HG03064 (cell line): ENCODE results near the gene ZNF629.
A peak's percentile ranks its signal among the peaks of the same experiment; 100 is the strongest.

Experiments used
- ATAC-seq: cut with Tn5 transposase; IDR thresholded peaks from one replicate; pipeline ENCODE4 v1.9.1; 2021; ENCODE audit warnings: low read depth; ENCODE audit not compliant: unreplicated experiment

The ZNF629 gene

GRCh38 chr16:30767767-30768465, 19.1 kb downstream of the ZNF629 start:
- no peak for ATAC-seq

- no peak for ATAC-seq
Observed at GRCh38 chr16:30766933-30767284, 20.1 kb downstream of the ZNF629 start.

DNA sequence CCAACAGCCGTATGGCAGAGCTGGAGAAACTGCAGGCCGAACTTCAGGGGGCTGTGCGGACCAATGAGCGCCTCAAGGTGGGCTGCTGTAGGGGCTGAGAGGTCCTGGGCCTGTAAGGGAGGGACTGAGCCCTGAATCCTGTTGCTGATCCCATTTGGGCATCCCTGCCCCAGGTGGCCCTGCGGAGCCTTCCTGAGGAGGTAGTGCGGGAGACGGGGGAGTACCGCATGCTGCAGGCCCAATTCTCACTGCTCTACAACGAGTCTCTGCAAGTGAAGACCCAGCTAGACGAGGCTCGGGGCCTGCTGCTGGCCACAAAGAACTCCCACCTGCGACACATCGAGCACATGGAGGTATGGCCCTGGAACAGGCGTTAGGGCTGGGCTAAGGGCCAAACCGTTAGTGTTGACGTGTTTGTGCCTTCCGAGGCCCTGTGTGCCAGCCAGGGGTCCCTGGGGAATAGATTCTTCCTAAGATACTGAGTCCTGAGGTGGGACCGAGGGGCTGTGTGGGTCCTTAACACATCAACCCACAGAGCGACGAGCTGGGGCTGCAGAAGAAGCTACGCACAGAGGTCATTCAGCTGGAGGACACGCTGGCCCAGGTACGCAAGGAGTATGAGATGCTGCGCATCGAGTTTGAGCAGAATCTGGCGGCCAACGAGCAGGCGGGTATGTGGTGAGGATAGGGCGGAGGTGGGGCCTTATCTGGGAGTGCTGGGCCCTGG, 20.6 kb downstream of the ZNF629 start:
- ATAC-seq = no peak

DNA sequence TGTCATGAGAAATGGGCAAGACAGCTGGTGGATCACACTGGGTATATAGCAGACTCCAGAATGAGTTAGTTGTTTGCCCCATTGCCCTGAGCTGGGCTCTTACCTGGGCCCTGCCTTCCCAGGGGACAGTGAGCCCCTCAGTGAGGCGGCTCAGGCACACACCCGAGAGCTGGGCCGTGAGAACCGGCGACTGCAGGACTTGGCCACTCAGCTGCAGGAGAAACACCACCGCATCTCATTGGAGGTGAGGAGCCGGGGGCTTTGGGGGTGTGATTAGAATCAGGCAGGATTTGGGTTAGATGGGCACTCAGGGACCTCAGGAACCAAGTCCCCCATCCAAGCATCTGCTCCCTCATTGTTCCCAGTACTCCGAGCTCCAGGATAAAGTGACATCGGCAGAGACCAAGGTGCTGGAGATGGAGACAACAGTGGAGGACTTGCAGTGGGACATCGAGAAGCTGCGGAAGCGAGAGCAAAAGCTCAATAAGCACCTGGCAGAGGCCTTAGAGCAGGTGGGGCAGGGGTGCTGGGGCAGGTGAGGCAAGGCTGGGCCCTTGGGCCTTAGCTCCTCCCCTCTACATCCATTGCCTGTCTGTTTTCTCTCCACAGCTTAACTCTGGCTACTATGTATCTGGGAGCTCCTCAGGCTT, 22.1 kb downstream of the ZNF629 start:
- ATAC-seq = no peak

DNA sequence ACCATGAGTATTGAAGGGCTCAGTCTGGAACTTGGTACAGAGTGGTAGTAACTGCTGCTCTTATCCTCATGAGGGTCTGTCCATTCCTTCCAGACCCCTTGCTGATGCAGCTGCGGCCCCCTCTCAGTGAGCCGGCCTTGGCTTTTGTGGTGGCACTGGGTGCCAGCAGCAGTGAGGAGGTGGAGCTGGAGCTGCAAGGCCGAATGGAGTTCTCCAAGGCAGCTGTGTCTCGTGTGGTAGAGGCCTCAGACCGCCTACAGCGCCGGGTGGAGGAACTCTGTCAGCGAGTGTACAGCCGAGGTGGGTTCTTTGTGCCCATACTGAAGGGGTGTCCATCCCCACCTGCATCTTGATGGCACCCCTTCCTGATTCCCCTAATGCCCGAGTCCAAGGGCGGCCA, 22.9 kb downstream of the ZNF629 start:
- no peak for ATAC-seq

GRCh38 chr16:30762991-30763725, 23.8 kb downstream of the ZNF629 start:
- no peak for ATAC-seq

DNA sequence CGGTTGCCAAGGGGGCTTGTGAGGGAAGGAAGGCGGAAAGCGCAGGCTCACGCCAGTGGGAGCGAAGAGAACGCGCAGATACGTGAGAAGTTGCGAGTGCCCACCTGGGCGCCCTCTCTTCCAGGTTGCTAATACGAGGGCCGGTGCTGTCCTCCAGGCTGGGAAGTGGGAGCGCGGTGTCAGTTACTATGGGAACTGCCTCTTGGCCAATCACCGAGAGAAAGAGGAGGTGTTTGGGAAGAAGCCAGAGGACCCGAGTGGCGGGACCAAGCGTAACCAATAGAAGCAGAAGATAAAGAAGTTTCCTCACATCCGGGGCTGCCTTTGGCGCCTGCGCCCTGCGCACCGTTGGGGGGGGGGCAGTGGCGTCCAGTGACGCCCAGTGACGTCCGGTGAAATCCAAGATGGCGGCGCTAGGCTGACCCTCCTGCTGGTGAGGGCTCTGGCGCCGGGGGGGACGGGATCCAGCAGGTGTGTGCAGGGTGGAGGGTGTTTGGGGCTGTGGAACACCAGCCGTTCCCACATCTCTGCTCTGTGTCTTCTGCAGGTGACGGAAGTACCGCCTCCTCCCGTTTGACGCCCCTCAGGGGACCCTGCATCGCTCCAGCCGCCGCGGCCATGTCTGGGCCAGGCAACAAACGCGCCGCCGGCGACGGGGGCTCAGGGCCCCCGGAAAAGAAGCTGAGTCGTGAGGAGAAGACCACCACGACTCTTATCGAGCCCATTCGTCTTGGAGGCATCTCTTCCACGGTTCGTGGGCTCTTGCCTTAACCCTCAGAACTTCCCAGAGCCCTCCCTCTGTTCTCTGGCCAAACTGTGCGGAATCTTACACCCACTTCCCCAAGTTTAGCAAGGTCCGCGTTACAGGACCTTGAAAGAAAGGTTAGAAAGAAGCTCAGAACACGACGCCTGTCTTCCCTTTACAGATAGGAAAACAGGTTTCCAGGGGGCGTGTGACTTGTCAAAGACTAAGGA, 24.8 kb downstream of the ZNF629 start, which contains the start of the genes CFAP119 and RNF40:
TSS of gene CFAP119 (minus strand) at position 135 of the 975 bp plus-strand sequence. CDS start 314 bp downstream, outside the sequence.
TSS of gene RNF40 (plus strand) at position 395 of the 975 bp plus-strand sequence. CDS start at position 619, 224 bp downstream.
- peak; percentile 84 for ATAC-seq

DNA sequence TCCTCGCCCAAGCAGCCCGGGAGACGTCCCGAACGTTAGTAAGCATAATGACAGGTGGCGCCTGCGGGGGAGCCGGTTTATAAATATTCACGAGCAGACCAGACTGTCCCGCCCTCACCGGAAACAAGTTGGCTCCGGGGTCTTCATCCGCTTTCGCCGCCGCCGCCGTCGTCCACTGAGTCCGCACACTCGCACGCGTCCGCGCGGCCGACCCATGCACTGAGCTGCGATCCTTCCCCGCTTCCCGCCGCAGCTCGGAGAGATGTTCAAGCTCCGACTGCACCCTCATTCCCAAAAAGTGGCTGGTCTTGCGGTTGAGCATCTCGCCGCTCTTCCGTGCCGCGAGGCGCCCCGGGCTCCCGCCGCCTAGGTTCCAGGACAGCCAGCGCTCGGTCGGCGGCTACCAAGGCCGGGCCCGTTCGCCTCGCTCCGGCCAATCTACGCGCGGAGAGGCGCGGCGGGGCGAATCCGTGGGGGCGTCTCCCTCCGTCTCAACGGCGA, 25.5 kb downstream of the ZNF629 start:
- ATAC-seq = peak; percentile 25

DNA sequence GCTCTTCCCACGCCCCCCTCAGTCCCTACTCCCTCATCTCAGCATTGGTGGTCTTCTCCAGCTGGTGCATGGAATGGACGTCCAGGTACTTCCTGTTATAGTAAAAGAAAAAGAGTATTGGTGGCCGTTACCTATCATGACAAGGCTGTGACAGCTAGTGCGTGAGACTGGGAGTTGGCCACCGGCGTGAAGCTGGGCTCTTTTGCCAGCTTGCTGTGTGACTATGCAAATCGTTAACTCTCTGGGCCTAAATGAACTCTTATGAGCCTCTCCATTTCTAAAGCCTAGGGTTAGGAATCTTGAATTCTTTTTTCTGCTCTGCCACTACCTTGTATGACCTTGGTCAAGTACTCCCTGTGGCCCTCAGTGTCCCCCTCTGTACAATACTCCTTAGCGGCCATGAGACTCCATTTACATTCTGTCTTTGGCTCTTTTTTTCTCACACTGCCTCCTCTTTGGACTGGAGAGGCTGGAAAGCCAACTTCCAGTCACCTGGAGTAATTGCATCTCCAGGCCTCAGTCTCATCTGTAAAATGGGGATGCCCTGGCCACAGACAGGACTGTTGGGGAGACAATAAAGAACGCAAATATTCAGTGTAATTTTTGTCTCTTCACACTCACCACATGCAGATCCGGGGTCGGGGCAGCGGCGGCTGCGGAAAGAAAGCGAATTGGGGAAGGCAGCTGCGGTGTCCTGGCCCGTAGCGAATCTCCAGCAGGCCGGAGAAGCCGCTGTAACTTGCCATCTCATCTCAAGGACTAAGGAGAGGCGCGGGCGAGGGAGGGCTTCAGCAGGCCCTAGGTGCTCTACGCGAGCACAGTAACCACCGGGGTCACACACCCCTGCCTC, 26.2 kb downstream of the ZNF629 start:
- ATAC-seq = no peak

GRCh38 chr16:30760001-30760559, 26.9 kb downstream of the ZNF629 start:
- no peak for ATAC-seq

DNA sequence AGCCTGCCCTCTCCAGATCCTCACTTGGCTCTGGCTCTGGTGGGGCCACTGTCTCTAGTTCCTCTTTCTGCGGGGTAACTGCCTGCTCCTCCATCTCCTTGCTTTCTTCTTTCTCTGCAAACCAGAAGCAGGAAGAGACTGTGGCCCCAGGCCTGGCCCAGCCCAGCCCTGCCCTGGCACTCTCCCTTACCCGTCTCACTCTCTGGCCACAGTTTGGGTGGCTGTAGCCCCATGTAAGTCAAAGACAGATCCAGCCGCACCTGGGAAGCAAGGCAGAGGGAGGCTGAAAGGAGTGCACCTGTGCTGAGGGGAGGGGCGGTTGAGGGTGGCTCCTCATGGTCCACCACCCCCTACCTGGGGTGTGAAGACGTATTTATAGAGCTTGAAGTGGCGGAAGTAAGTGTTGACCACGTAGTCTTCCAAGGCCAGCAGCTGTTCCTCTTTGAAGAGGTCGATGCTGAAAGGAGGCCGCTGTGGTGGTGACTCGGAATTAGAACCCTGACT, 28.0 kb downstream of the ZNF629 start:
- ATAC-seq = no peak

DNA sequence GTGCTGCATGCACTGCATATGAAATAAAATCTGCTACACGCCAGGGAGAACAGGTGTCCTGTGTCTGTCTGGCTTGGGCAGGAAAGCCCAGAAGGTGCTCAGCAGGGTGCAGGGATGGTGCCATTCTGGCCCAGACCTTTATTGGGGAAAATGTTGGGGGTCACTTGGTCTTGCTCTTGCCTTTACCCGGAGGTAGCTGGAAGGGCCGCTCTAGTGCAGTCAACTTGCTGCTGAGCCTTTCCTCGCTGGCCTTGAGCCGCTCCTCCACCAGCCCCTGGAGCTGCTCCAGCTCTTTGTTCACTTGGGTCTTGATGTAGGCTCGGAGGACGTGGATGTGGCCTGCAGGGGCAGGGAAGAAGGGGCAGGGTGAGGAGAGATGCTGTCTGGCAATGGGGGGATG, 29.7 kb downstream of the ZNF629 start:
- ATAC-seq = no peak

DNA sequence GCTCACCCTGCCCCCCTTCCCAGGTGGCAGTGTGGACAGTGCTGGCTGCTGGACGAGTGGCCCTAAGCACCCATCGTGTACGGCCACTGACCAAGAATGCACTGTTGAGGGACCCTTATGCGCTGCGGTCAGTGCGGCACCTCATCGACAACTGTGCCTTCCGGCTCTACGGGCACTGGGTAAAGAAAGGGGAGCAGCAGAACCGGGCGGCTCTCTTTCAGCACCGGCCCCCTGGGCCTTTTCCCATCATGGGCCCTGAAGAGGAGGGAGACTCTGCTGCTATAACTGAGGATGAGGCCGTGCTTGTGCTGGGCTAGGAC, 30.3 kb downstream of the ZNF629 start:
- ATAC-seq = no peak

DNA sequence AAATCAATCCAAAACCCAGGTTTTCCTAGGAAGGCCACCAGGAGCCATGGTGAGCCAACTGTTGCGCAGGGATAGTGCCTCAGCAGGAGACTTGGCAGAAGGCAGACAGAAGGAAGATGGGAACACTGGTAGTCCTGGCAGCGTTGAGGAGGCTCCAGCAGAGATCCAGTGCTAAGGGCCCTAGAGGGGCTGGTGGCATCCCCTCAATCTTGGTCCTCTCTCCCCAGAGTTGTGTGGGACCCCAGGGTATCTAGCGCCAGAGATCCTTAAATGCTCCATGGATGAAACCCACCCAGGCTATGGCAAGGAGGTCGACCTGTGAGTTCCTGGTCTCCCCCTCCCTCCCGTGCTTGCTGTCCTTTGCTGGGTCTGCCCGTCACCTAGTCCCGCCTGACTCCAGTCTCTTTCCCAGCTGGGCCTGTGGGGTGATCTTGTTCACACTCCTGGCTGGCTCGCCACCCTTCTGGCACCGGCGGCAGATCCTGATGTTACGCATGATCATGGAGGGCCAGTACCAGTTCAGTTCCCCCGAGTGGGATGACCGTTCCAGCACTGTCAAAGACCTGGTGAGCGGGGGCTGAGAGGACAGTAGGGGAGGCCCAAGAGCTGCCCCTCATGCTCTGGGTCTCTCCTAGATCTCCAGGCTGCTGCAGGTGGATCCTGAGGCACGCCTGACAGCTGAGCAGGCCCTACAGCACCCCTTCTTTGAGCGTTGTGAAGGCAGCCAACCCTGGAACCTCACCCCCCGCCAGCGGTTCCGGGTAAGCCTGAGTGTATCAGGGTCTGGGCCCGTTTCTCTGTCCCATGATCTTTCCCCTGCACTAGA, 30.8 kb downstream of the ZNF629 start:
- ATAC-seq = no peak

DNA sequence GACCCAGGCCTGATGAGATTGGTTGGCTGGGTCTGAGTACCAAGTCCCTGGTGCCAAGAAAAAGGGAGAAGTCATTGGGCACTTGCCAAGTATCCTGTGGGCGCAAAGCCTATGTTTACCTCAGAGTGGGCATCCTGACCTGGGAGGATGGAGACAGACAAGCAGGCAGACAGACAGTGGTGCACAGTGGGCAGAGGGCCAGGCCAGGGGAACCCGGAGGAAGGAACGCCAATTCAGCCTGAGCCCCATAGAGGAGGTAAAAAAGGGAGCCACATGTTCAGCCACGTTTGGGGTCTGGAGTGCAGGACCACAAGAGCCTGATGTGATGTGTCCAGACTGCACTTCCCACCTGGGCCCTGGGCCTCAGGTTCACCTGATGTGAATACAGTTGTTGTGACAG, 33.4 kb downstream of the ZNF629 start:
- no peak for ATAC-seq

- no peak for ATAC-seq
Observed at GRCh38 chr16:30750876-30751465, 36.0 kb downstream of the ZNF629 start.

DNA sequence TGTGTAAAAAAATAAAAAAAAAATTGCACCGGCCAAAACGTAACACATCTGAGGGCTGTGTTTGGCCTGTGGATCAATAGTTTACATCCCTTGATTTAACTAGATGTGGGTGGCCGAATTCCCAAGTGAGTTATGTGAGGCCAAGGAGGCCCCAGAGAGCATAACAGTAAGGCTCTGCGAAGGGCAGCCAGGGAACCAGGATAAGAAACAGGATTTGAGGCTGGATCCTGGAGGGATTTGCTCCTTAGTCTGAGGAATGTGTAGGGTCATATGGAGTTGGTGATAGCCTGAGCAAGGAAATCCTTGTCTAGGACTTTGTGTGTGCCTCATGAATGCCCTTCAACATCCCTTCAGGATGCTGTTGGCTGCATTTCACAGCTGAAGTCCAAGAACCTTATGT, 36.8 kb downstream of the ZNF629 start:
- no peak for ATAC-seq
